Measurements from ENCODE around the gene MED12L.

- TF ChIP-seq ESRRA (IDR thresholded peaks at IDR 0.05; ENCODE audit: low read length) (no peak), SREBF2 (IDR thresholded peaks at IDR 0.05; ENCODE audit: low read length) (no peak), CREB1 (IDR thresholded peaks at IDR 0.05; ENCODE audit: low read depth) (no peak), EED (IDR thresholded peaks at IDR 0.05; ENCODE audit: low read depth) (no peak), EZH2 (IDR thresholded peaks at IDR 0.05; ENCODE audit: borderline replicate concordance, control insufficient read depth, low read depth, low read length) (no peak), MYC (IDR thresholded peaks at IDR 0.05; ENCODE audit: insufficient read depth, insufficient read length, insufficient replicate concordance, low read length, severe bottlenecking) (no peak), MXI1 (IDR thresholded peaks at IDR 0.05; ENCODE audit: low read depth, low read length) (no peak), POLR2A (IDR thresholded peaks at IDR 0.05; ENCODE audit: low read depth, low read length) (no peak), JUND (IDR thresholded peaks at IDR 0.05; ENCODE audit: low read depth, low read length) (no peak), EGR1 (IDR thresholded peaks at IDR 0.05; ENCODE audit: borderline replicate concordance in 1 of 2, low read depth in 2 of 2, low read length in 2 of 2) (no peak), RELA (IDR thresholded peaks at IDR 0.05; ENCODE audit: borderline replicate concordance, partially characterized antibody) (no peak), ZSCAN29 (IDR thresholded peaks at IDR 0.05) (no peak)
- TF ChIP-seq, protein P1, sequence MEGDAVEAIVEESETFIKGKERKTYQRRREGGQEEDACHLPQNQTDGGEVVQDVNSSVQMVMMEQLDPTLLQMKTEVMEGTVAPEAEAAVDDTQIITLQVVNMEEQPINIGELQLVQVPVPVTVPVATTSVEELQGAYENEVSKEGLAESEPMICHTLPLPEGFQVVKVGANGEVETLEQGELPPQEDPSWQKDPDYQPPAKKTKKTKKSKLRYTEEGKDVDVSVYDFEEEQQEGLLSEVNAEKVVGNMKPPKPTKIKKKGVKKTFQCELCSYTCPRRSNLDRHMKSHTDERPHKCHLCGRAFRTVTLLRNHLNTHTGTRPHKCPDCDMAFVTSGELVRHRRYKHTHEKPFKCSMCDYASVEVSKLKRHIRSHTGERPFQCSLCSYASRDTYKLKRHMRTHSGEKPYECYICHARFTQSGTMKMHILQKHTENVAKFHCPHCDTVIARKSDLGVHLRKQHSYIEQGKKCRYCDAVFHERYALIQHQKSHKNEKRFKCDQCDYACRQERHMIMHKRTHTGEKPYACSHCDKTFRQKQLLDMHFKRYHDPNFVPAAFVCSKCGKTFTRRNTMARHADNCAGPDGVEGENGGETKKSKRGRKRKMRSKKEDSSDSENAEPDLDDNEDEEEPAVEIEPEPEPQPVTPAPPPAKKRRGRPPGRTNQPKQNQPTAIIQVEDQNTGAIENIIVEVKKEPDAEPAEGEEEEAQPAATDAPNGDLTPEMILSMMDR (IDR thresholded peaks at IDR 0.05 in 2 of 3, conservative IDR thresholded peaks at IDR 0.05 in 1 of 3; ENCODE audit: control insufficient read depth in 2 of 3, extremely low read depth in 1 of 3, insufficient read depth in 1 of 3, low read depth in 3 of 3, low read length in 3 of 3) = no peak
These were observed 360.5 kb downstream of the MED12L start for GRCh38 chr3:151446002-151446340.

All from GM12878 (cell line).